ENCODE data around the gene GALNT17.

- TF ChIP-seq, protein P1, sequence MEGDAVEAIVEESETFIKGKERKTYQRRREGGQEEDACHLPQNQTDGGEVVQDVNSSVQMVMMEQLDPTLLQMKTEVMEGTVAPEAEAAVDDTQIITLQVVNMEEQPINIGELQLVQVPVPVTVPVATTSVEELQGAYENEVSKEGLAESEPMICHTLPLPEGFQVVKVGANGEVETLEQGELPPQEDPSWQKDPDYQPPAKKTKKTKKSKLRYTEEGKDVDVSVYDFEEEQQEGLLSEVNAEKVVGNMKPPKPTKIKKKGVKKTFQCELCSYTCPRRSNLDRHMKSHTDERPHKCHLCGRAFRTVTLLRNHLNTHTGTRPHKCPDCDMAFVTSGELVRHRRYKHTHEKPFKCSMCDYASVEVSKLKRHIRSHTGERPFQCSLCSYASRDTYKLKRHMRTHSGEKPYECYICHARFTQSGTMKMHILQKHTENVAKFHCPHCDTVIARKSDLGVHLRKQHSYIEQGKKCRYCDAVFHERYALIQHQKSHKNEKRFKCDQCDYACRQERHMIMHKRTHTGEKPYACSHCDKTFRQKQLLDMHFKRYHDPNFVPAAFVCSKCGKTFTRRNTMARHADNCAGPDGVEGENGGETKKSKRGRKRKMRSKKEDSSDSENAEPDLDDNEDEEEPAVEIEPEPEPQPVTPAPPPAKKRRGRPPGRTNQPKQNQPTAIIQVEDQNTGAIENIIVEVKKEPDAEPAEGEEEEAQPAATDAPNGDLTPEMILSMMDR (IDR thresholded peaks at IDR 0.05), result no peak
- no peak for TF ChIP-seq POLR2A (IDR thresholded peaks at IDR 0.05)
These were observed 231.3 kb downstream of the GALNT17 start for GRCh38 chr7:71363223-71363622.
